GM12865 (cell line): ENCODE measurements around the gene PLA2G4B.

ENCODE experiments used
- DNase-seq: peaks from one replicate; pipeline ENCODE4 v3.0.0; 2010; ENCODE audit warnings: low read depth
- H3K4me3 ChIP-seq: 2 replicates; pipeline ENCODE4 v1.5.1; 2011; ENCODE audit warnings: mild to moderate bottlenecking, low read depth, low read length, control low read depth
- TF ChIP-seq, protein P1 (sequence below): IDR thresholded peaks from 2 replicates; pipeline ENCODE4 v1.5.1; 2011; ENCODE audit warnings: low read length, control low read depth, low read depth, inconsistent platforms; ENCODE audit not compliant: insufficient read depth; ENCODE audit errors: missing control alignments

The PLA2G4B gene

DNA sequence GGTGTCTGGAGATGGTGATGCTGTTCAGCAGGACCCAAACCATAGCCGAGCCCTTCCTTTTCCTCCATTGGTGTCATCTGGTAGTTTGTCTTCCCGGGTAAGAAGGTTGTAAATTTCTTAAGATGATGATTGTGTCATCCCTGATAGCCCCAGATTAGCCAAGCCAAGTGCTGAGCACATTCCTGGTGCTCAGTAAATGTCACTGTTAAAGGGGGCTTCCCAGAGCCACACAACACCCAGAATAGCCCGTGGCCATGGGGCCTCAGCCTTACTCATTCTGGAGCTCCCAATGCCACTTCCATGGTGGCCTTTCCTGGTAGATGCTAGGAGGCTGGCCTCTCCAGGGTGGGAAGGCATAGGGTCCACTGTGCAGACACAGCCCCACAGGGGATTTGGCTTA is 4.6 kb upstream of the PLA2G4B start:
- H3K4me3 ChIP-seq, result no peak overlapping the region
- no peak for DNase-seq
- TF ChIP-seq, protein P1, sequence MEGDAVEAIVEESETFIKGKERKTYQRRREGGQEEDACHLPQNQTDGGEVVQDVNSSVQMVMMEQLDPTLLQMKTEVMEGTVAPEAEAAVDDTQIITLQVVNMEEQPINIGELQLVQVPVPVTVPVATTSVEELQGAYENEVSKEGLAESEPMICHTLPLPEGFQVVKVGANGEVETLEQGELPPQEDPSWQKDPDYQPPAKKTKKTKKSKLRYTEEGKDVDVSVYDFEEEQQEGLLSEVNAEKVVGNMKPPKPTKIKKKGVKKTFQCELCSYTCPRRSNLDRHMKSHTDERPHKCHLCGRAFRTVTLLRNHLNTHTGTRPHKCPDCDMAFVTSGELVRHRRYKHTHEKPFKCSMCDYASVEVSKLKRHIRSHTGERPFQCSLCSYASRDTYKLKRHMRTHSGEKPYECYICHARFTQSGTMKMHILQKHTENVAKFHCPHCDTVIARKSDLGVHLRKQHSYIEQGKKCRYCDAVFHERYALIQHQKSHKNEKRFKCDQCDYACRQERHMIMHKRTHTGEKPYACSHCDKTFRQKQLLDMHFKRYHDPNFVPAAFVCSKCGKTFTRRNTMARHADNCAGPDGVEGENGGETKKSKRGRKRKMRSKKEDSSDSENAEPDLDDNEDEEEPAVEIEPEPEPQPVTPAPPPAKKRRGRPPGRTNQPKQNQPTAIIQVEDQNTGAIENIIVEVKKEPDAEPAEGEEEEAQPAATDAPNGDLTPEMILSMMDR, result no peak

DNA sequence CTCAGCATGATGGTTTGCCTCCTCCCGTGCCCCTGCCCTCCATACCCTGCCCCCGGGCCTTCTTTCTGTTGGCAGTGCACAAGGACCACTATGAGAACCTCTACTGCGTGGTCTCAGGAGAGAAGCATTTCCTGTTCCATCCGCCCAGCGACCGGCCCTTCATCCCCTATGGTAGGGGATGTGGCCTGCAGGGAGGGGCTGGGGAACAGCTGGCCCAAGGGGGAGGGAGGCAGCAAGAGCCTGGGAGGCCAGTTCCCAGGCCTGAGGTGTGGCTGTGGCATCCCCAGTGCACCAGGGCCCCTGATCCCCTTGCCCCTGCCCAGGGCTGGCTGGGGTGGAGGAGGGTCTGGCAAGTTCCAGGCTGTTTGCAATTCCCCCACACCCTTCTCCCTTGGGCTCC is 2.6 kb upstream of the PLA2G4B start:
- no peak overlapping the region for H3K4me3 ChIP-seq
- no peak for DNase-seq
- TF ChIP-seq, protein P1, result no peak

DNA sequence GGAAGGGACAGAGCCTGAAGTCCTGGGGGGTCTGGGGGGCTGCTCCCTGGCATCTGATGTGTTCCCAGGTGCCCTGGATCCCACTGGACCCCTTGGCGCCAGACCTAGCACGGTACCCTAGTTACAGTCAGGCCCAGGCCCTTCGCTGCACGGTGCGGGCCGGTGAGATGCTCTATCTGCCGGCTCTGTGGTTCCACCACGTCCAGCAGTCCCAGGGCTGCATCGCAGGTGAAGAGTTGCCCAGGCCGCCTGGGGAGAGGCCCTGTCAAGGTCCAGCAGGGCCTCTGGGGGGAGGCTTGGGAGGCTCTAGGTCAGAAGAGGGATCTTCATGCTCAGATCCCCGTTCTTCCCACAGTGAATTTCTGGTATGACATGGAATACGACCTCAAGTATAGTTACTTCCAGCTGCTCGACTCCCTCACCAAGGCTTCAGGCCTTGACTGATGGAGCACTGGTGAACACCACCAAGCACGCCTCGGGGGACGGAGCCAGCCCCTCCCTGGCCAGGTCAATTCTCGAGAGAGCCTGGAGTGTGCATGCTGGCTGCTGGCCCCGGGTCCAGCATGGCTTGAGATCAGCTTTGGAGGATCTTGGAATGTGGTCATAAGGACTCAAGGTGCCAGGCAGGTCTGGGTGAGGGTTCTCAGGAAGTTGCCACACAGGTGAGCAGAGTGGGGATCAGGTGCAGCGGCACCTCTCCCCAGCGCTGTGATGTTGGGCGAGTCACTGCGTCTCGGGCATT is 1.8 kb upstream of the PLA2G4B start:
- DNase-seq, result no peak
- no peak overlapping the region for H3K4me3 ChIP-seq
- TF ChIP-seq, protein P1, result no peak

DNA sequence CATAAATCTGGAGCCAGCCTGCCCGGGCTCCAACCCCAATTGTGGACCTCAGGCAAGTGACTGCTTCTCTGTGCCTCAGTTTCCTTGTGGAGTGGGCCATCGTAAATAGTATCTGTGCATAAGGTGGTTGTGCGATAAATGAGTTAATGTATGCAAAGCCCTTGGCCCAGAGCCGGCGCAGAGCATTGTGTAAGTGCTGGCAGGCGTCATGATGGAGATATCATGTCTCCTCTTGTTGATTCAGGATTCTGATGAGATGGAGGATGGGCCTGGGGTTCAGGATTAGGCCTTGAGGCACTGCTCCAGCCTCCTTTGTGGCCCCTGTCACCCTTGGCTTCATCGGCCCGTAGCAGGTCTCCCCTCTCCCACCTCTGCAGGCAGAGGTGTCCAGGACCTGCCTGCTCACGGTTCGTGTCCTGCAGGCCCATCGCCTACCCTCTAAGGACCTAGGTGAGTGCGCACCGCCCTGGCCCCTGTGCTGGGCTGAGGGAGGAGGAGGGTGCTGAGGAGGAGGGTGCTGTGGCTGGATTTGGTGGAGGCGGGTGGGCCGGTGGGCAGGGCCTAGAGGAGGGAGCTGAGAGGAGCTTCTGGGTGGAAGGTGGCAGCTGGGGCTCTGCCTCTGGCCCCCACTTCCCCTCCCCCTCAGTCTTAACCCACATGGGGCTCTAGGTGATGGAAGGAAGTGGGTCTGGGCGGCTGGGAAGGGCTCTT is 1.3 kb downstream of the PLA2G4B start:
- H3K4me3 ChIP-seq, result no peak overlapping the region
- DNase-seq, result no peak
- TF ChIP-seq, protein P1, result no peak

DNA sequence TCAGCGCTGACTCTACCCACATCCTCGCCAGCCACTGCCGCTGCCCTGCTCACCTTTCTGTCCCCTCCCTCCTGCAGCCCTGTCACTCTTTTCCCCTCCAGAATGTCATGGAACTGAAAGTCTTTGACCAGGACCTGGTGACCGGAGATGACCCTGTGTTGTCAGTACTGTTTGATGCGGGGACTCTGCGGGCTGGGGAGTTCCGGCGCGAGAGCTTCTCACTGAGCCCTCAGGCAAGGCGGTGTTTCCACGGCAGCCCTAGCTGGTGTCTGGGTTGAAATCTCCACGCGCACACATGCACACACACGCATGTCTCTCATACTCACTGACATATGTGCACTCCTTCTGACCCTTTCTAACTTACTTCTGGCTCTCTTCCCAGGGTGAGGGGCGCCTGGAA is 2.0 kb downstream of the PLA2G4B start:
- no peak for DNase-seq
- TF ChIP-seq, protein P1, result no peak
- no peak overlapping the region for H3K4me3 ChIP-seq

DNA sequence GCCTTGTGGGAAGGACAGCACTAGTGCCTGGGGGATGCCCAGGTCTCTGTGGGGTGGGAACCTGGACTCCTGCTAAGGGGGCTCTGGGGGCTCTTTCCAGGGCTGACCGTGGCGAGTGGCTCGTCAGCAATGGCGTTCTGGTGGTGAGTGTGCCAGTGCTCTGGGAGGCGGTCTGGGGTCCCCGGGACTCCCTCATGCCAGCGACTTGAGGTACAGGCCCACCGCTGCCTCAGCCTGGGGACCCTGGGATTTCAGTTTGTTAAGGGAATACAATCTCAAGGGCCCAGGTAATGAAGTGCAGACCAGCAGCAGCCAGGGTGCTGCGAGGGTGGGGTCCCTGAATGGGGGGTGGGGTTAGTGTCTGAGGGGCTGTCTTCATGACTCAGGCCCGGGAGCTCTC is 2.5 kb downstream of the PLA2G4B start:
- no peak overlapping the region for H3K4me3 ChIP-seq
- TF ChIP-seq, protein P1, result no peak
- DNase-seq, result no peak
